Kidney epithelial cell (primary cell): ENCODE data around the gene GALNT8. TPM values are rescaled to one million over a fixed set of nuclear protein-coding genes. Genes with fewer than 3 reads are reported as not detected.

Source experiments
- DNase-seq: peaks from one replicate; pipeline ENCODE4 v3.0.0-alpha.2; 2010; ENCODE audit warnings: low read depth
- H3K27me3 ChIP-seq: 2 replicates; pipeline ENCODE4 v1.6.0; 2011; ENCODE audit warnings: low read length; ENCODE audit not compliant: control insufficient read depth, insufficient read depth
- H3K36me3 ChIP-seq: 2 replicates; pipeline ENCODE4 v1.5.1; 2011; ENCODE audit warnings: low read length; ENCODE audit not compliant: control insufficient read depth, insufficient read depth
- H3K4me3 ChIP-seq: 2 replicates; pipeline ENCODE4 v1.5.1; 2011; ENCODE audit warnings: low read depth, mild to moderate bottlenecking, control low read depth, low read length
- CTCF ChIP-seq: IDR thresholded peaks from 2 replicates; pipeline ENCODE4 v1.5.1; 2011; ENCODE audit warnings: mild to moderate bottlenecking, moderate library complexity, low read length, control low read depth, inconsistent platforms; ENCODE audit not compliant: insufficient read depth, poor library complexity, severe bottlenecking
- total RNA-seq: library from RNA; depleted of rRNA; stranded (reverse); fragments of >200 nt; gene quantifications from 2 replicates; pipeline ENCODE4 v1.2.3, GENCODE V29; 2015

Gene GALNT8
- total RNA-seq, 1 donor from 2014 or later, result 1.4 TPM

GRCh38 chr12:4734625-4735340 lies 14.6 kb downstream of the GALNT8 start:
- no peak overlapping the region for H3K4me3 ChIP-seq
- no peaks in the 10 kb centered on the region for H3K36me3 ChIP-seq
- TF ChIP-seq CTCF, result no peak
- no peaks in the 10 kb centered on the region for H3K27me3 ChIP-seq
- DNase-seq, result no peak

DNA sequence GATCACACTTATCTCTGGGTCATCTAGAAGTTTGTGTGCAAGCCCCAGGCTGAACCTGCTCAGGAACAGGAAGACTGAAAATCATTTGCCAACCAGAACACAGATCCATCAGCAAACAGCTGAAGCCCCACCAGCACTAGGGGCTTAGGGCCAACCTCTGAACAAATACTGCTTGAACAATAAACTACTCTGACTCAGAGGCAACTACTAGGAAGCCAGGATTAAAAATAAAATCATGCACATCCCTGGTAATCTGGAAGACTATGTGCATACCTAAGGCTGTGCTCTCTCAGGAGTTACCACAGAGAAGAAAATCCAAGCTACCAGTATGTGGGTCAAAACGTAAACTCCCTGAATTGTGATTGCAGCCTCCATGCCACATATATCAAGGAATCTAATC lies 15.9 kb downstream of the GALNT8 start:
- H3K4me3 ChIP-seq, result no peak overlapping the region
- H3K36me3 ChIP-seq, result no peaks in the 10 kb centered on the region
- no peak for DNase-seq
- no peaks in the 10 kb centered on the region for H3K27me3 ChIP-seq
- no peak for TF ChIP-seq CTCF

DNA sequence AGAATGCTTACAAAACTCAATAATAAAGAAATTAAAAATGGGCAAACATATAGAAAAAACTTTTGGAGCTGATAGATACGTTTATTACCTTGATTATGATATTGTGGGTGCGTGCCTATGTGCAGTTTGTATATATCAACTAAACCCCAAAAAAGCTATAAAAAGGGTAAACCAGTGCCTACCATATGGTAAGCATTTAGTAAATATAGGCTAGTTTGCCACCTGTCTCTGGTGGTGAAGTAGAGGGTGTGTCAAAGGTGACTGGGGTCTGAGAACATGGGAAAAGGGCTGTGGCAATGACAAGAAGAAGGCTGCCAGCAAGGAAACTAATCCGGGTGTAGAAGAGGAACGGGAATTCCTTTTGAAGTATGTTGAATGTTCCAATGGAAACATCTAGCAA lies 18.3 kb downstream of the GALNT8 start:
- no peak for DNase-seq
- H3K27me3 ChIP-seq, result no peaks in the 10 kb centered on the region
- no peaks in the 10 kb centered on the region for H3K36me3 ChIP-seq
- TF ChIP-seq CTCF, result no peak
- no peak overlapping the region for H3K4me3 ChIP-seq

DNA sequence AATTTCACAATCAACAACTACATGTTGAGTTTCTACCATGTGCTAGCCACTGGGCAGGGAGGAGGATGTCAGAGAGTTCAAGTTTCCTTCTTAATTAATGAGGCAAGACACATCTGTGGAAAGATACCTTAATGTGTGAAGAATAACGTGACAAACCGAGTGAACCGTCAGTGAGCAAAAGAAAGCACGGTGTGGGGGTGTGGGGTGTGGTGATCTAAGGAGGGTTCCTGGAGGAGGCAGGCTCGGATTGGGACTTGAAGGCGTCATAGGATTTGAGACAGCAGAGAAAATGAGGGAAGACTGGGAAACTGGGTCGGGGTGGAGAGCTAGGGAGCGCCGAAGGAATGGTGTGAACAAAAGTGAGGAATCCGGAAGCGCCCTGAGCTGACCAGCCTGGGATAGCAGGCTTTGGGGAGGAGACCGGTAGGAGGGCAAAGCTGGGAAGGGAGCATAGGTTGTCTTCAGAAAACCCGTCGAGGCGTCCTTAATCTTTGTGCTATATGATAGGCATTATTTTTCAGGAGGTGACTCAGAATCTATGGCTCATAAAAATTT lies 22.3 kb downstream of the GALNT8 start:
- H3K36me3 ChIP-seq, result no peaks in the 10 kb centered on the region
- no peak overlapping the region for H3K4me3 ChIP-seq
- no peak for DNase-seq
- H3K27me3 ChIP-seq, result no peaks in the 10 kb centered on the region
- TF ChIP-seq CTCF, result no peak

DNA sequence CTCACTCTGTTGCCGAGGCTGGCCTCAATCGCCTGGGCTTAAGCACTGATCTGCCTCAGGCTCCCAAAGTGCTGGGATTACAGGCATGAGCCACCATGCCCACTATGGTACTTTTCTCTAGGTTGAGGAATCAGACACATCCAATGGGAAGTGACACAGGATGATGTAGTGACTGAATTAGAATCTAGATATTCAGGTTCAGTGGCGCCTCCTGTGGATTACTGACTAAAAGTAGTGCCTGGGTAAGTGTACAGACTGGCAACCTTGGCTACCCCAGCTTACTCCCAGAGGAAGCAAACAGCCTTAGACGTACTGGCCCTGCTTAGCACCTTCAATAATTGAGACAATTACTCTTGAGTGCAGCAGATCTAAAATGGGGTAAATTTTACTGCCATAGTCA lies 22.8 kb downstream of the GALNT8 start:
- Histone ChIP-seq H3K36me3 (no peaks in the 10 kb centered on the region), H3K4me3 (no peak overlapping the region), H3K27me3 (no peaks in the 10 kb centered on the region)
- DNase-seq, result no peak
- no peak for TF ChIP-seq CTCF

DNA sequence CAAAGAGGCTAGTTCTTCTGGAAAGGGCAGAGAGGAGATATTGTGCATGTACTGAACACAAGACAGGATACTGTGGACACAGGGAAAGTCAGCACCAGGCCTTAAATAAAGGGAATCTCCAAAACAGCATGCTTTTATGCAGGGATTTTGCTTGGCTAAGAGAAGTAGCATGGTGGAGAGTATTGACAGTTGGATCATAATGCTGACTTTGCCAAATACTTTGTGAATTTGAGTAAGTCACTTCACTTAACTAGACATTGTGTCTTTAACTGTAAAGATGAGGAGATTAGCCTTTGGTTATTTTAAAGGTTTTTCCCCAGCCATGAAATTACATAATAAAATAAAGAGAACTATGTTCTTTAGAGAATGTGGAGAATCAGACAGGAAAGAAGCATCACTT lies 24.5 kb downstream of the GALNT8 start:
- DNase-seq, result no peak
- H3K4me3 ChIP-seq, result no peak overlapping the region
- H3K36me3 ChIP-seq, result no peaks in the 10 kb centered on the region
- no peaks in the 10 kb centered on the region for H3K27me3 ChIP-seq
- TF ChIP-seq CTCF, result no peak
